Liver (tissue), 3 donors: Measurements from ENCODE around the gene NIPAL4.

Experiments used
- ATF3 ChIP-seq: IDR thresholded peaks from 2 replicates; pipeline ENCODE4 v1.6.1; 2016; ENCODE audit warnings: antibody characterized with exemption
- CTCF ChIP-seq: fragments of 150-350 bp; IDR thresholded peaks from 2 replicates; pipeline ENCODE4 v1.5.1; 2017; ENCODE audit warnings: improper control_type of control experiment, low read depth, low read length; ENCODE audit not compliant: missing input control
- EGR1 ChIP-seq, 2 donors: IDR thresholded peaks; 2 replicates each; pipeline ENCODE4 v1.6.1; 2016 to 2018; ENCODE audit warnings: antibody characterized with exemption in 2 of 2, low read depth in 2 of 2
- FOXA1 ChIP-seq: IDR thresholded peaks from 2 replicates; pipeline ENCODE4 v1.6.1; 2016; ENCODE audit warnings: antibody characterized with exemption
- MAX ChIP-seq: IDR thresholded peaks from 2 replicates; pipeline ENCODE4 v1.6.1; 2016; ENCODE audit warnings: antibody characterized with exemption
- SP1 ChIP-seq: IDR thresholded peaks from 2 replicates; pipeline ENCODE4 v1.6.1; 2018; ENCODE audit warnings: antibody characterized with exemption, mild to moderate bottlenecking
- TAF1 ChIP-seq: conservative IDR thresholded peaks from 2 replicates; pipeline ENCODE4 v1.6.1; 2016; ENCODE audit warnings: antibody characterized with exemption, mild to moderate bottlenecking
- donor health status: healthy.
- donor health status: healthy.

GRCh38 chr5:157521704-157522029 lies 61.7 kb downstream of the NIPAL4 start:
- TF ChIP-seq ATF3 (no peak), CTCF (no peak), FOXA1 (no peak), MAX (no peak), EGR1 (IDR thresholded peaks at IDR 0.05; ENCODE audit: low read depth in 2 of 2) (no peak), TAF1 (no peak), SP1 (no peak)
